ENCODE data around the gene ZNF716.
"Not testable (repeated sequence)": the region's sequence is repeated elsewhere in the genome, so short reads cannot be mapped to it uniquely, and the experiment has no call there.

The ZNF716 gene

GRCh38 chr7:57425969-57426628 is 23.9 kb upstream of the ZNF716 start:
- no peak for DNase-seq (ENCODE audit: low read depth in 4 of 4, low spot score in 1 of 4)

GRCh38 chr7:57426629-57427003 is 23.4 kb upstream of the ZNF716 start:
- DNase-seq (ENCODE audit: low read depth in 4 of 4, low spot score in 1 of 4) = no peak

- DNase-seq (ENCODE audit: low read depth in 4 of 4, low spot score in 1 of 4) = no peak
These were observed 22.8 kb upstream of the ZNF716 start for GRCh38 chr7:57427146-57427545.

- no peak for DNase-seq (ENCODE audit: low read depth in 4 of 4, low spot score in 1 of 4)
These were observed 22.4 kb upstream of the ZNF716 start for GRCh38 chr7:57427594-57427993.

GRCh38 chr7:57432583-57432982 is 17.4 kb upstream of the ZNF716 start:
- no peak for DNase-seq (ENCODE audit: low read depth in 4 of 4, low spot score in 1 of 4)

GRCh38 chr7:57437581-57437980 is 12.4 kb upstream of the ZNF716 start:
- no peak for DNase-seq (ENCODE audit: low read depth in 4 of 4, low spot score in 1 of 4)

- DNase-seq (ENCODE audit: low read depth in 4 of 4, low spot score in 1 of 4) = no peak
These were observed 11.7 kb upstream of the ZNF716 start for GRCh38 chr7:57438244-57438643.

GRCh38 chr7:57443567-57443966 is 6.4 kb upstream of the ZNF716 start:
- DNase-seq (ENCODE audit: low read depth in 4 of 4, low spot score in 1 of 4) = no peak

GRCh38 chr7:57469186-57469828 is 19.3 kb downstream of the ZNF716 start:
- not testable (repeated sequence) for DNase-seq (ENCODE audit: low read depth in 4 of 4, low spot score in 1 of 4)

- DNase-seq (ENCODE audit: low read depth in 4 of 4, low spot score in 1 of 4) = not testable (repeated sequence)
These were observed 30.3 kb downstream of the ZNF716 start for GRCh38 chr7:57480304-57480703.

- DNase-seq (ENCODE audit: low read depth in 4 of 4, low spot score in 1 of 4) = not testable (repeated sequence)
These were observed 35.0 kb downstream of the ZNF716 start for GRCh38 chr7:57485022-57485421.

GRCh38 chr7:57487957-57488356 is 38.0 kb downstream of the ZNF716 start:
- DNase-seq (ENCODE audit: low read depth in 4 of 4, low spot score in 1 of 4) = no peak

GRCh38 chr7:57495111-57495510 is 45.1 kb downstream of the ZNF716 start:
- DNase-seq (ENCODE audit: low read depth in 4 of 4, low spot score in 1 of 4) = not testable (repeated sequence)

GRCh38 chr7:57496395-57496794 is 46.4 kb downstream of the ZNF716 start:
- DNase-seq (ENCODE audit: low read depth in 4 of 4, low spot score in 1 of 4) = no peak

- DNase-seq (ENCODE audit: low read depth in 4 of 4, low spot score in 1 of 4) = no peak
These were observed 55.2 kb downstream of the ZNF716 start for GRCh38 chr7:57505176-57505575.
